ENCODE data around the gene DBH. TPM values are rescaled to one million over a fixed set of nuclear protein-coding genes. Genes with fewer than 3 reads are reported as not detected.

Gene DBH
- total and polyA plus RNA-seq, 2 of the 13 experiments (the other 11 are each of a cell fraction or from before 2014, with no cell fraction given), result not detected

- peak; percentile 48; the same call in 1 of the 2 replicates for TF ChIP-seq POLR2G (IDR thresholded peaks at IDR 0.05; ENCODE audit: low read depth, low read length)
- TF ChIP-seq MIER2 (CRISPR knock-in tag; IDR thresholded peaks at IDR 0.05), result peak; percentile 25; the same call in 1 of the 2 replicates
- TF ChIP-seq, protein P1, sequence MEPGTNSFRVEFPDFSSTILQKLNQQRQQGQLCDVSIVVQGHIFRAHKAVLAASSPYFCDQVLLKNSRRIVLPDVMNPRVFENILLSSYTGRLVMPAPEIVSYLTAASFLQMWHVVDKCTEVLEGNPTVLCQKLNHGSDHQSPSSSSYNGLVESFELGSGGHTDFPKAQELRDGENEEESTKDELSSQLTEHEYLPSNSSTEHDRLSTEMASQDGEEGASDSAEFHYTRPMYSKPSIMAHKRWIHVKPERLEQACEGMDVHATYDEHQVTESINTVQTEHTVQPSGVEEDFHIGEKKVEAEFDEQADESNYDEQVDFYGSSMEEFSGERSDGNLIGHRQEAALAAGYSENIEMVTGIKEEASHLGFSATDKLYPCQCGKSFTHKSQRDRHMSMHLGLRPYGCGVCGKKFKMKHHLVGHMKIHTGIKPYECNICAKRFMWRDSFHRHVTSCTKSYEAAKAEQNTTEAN (CRISPR knock-in tag; conservative IDR thresholded peaks at IDR 0.05), result peak; percentile 35
- no peak; the same call in 1 of the 2 replicates for TF ChIP-seq POGZ (CRISPR knock-in tag; IDR thresholded peaks at IDR 0.05)
- no peak for TF ChIP-seq ZFP90 (CRISPR knock-in tag; IDR thresholded peaks at IDR 0.05; ENCODE audit: borderline replicate concordance)
- peak; percentile 91 for TF ChIP-seq SAFB2 (CRISPR knock-in tag; IDR thresholded peaks at IDR 0.05; ENCODE audit: borderline replicate concordance, low read depth)
- peak; percentile 55; the same call in 1 of the 2 replicates for TF ChIP-seq TBX2 (CRISPR knock-in tag; IDR thresholded peaks at IDR 0.05; ENCODE audit: borderline replicate concordance)
- no peak for TF ChIP-seq ZNF839 (CRISPR knock-in tag; IDR thresholded peaks at IDR 0.05; ENCODE audit: borderline replicate concordance)
- TF ChIP-seq BCL6 (CRISPR knock-in tag; IDR thresholded peaks at IDR 0.05), result peak; percentile 36
- no peak for TF ChIP-seq NFIB (CRISPR knock-in tag; IDR thresholded peaks at IDR 0.05; ENCODE audit: borderline replicate concordance)
- peak; percentile 82; the same call in 1 of the 2 replicates for TF ChIP-seq NCOA5 (CRISPR knock-in tag; IDR thresholded peaks at IDR 0.05)
- no peak; the same call in 1 of the 2 replicates for TF ChIP-seq ZNF143 (CRISPR knock-in tag; IDR thresholded peaks at IDR 0.05)
- 0 out of 2 replicates have a peak, but pooled peaks have one; percentile 29 for TF ChIP-seq ZNF33A (CRISPR knock-in tag; IDR thresholded peaks at IDR 0.05; ENCODE audit: borderline replicate concordance)
- 0 out of 2 replicates have a peak, but pooled peaks have one; percentile 18 for TF ChIP-seq ZNF232 (CRISPR knock-in tag; IDR thresholded peaks at IDR 0.05; ENCODE audit: borderline replicate concordance)
- peak; percentile 40; the same call in 1 of the 2 replicates for TF ChIP-seq MEIS2 (CRISPR knock-in tag; IDR thresholded peaks at IDR 0.05)
- TF ChIP-seq, protein P2, sequence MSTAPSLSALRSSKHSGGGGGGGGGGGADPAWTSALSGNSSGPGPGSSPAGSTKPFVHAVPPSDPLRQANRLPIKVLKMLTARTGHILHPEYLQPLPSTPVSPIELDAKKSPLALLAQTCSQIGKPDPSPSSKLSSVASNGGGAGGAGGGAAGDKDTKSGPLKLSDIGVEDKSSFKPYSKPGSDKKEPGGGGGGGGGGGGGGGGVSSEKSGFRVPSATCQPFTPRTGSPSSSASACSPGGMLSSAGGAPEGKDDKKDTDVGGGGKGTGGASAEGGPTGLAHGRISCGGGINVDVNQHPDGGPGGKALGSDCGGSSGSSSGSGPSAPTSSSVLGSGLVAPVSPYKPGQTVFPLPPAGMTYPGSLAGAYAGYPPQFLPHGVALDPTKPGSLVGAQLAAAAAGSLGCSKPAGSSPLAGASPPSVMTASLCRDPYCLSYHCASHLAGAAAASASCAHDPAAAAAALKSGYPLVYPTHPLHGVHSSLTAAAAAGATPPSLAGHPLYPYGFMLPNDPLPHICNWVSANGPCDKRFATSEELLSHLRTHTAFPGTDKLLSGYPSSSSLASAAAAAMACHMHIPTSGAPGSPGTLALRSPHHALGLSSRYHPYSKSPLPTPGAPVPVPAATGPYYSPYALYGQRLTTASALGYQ (CRISPR knock-in tag; IDR thresholded peaks at IDR 0.05), result peak; percentile 46; the same call in 1 of the 2 replicates
- TF ChIP-seq ZNF878 (CRISPR knock-in tag; IDR thresholded peaks at IDR 0.05), result no peak
- peak; percentile 76 for TF ChIP-seq MYC (CRISPR knock-in tag; IDR thresholded peaks at IDR 0.05; ENCODE audit: borderline replicate concordance)
- peak; percentile 94 for TF ChIP-seq AGO1 (IDR thresholded peaks at IDR 0.05; ENCODE audit: low read depth, low read length, poor library complexity, severe bottlenecking)
- peak; percentile 61; the same call in 1 of the 2 replicates for TF ChIP-seq ZFP37 (CRISPR knock-in tag; IDR thresholded peaks at IDR 0.05; ENCODE audit: borderline replicate concordance)
- TF ChIP-seq ZNF292 (CRISPR knock-in tag; IDR thresholded peaks at IDR 0.05; ENCODE audit: borderline replicate concordance, low read depth), result peak; percentile 65
- TF ChIP-seq ZNF589 (CRISPR knock-in tag; conservative IDR thresholded peaks at IDR 0.05), result no peak
- TF ChIP-seq RCOR2 (CRISPR knock-in tag; IDR thresholded peaks at IDR 0.05), result peak; percentile 60
These were observed 22.6 kb downstream of the DBH start (continued) for GRCh38 chr9:133658442-133659431.

Data from HepG2 (cell line).